Endothelial cell of umbilical vein (primary cell): Measurements from ENCODE around the gene FOXO6. TPM values are rescaled to one million over a fixed set of nuclear protein-coding genes. Genes with fewer than 3 reads are reported as not detected.

Experiments
- BruUV-seq: library from RNA; stranded (reverse); fragments of 400-500 nt; replicated peaks from 2 replicates; lab custom pipeline; 2021; lab: Mats Ljungman, UMichigan
- CTCF ChIA-PET: fragments of 300-600, 350-600 bp; sonication (Branson Sonifier 250); formaldehyde crosslinking; loops from one replicate; lab custom pipeline; 2021; ENCODE audit warnings: antibody characterized with exemption, inconsistent platforms; lab: Charles Lee
- POLR2A ChIA-PET: fragments of 300-600, 350-600 bp; sonication (Branson Sonifier 250); formaldehyde crosslinking; loops from one replicate; lab custom pipeline; 2021; ENCODE audit warnings: antibody characterized with exemption, inconsistent platforms; lab: Charles Lee
- DNase-seq: peaks from one replicate; pipeline ENCODE4 v3.0.0-alpha.2; 2011; ENCODE audit warnings: low read depth, low spot score
- FAIRE-seq: peaks from 2 replicates; lab custom pipeline; 2011; peaks lifted over from hg19 to GRCh38; lab: Jason Lieb, UNC
- H2AFZ ChIP-seq: 2 replicates; pipeline ENCODE4 v1.6.0; 2012; ENCODE audit warnings: low read depth, low read length, control low read depth, inconsistent platforms
- H3K27ac ChIP-seq: 2 replicates; pipeline ENCODE4 v1.5.1; 2011; ENCODE audit warnings: low read depth, mild to moderate bottlenecking, control low read depth, low read length, moderate library complexity; ENCODE audit not compliant: insufficient read depth
- H3K27me3 ChIP-seq, 2 experiments: 2 replicates each; pipeline versions ENCODE4 v1.6.0 to v1.6.1; 2011; ENCODE audit warnings: low read length in 2 of 2, mixed read lengths in 1 of 2; ENCODE audit not compliant: control insufficient read depth in 2 of 2, insufficient read depth in 2 of 2
- H3K36me3 ChIP-seq, 2 experiments: 2 replicates in 1 of 2; 3 replicates in 1 of 2; pipeline ENCODE4 v1.5.1; 2011; ENCODE audit warnings: low read length in 2 of 2, mild to moderate bottlenecking in 1 of 2, moderate library complexity in 1 of 2; ENCODE audit not compliant: control insufficient read depth in 2 of 2, insufficient read depth in 2 of 2; ENCODE audit errors: extremely low read depth in 1 of 2
- H3K4me1 ChIP-seq: 3 replicates; pipeline ENCODE4 v1.5.1; 2011; ENCODE audit warnings: mild to moderate bottlenecking, low read length; ENCODE audit not compliant: control insufficient read depth, insufficient read depth; ENCODE audit errors: extremely low read depth
- H3K4me2 ChIP-seq: 2 replicates; pipeline ENCODE4 v1.6.1; 2011; ENCODE audit warnings: low read length, control low read depth, mixed read lengths; ENCODE audit not compliant: insufficient read depth
- H3K4me3 ChIP-seq, 3 experiments: fragments of 200-600 bp in 1 of 3; sonication (generic), shearing (Covaris generic) in 1 of 3; replicated peaks in 1 of 3; 2 replicates each; pipeline ENCODE4 v1.5.1; 2011 to 2016; ENCODE audit warnings: control low read depth in 3 of 3, low read length in 3 of 3, mild to moderate bottlenecking in 2 of 3, inconsistent platforms in 1 of 3, low read depth in 1 of 3, moderate library complexity in 1 of 3; ENCODE audit not compliant: insufficient read depth in 1 of 3
- H3K79me2 ChIP-seq: 2 replicates; pipeline ENCODE4 v1.6.0; 2012; ENCODE audit warnings: low read length, inconsistent platforms; ENCODE audit not compliant: control insufficient read depth, insufficient read depth
- H3K9ac ChIP-seq: replicated peaks from 2 replicates; pipeline ENCODE3; 2011; ENCODE audit warnings: low read length, control low read depth; ENCODE audit not compliant: insufficient read depth; ENCODE audit errors: extremely low read depth
- H3K9me1 ChIP-seq: replicated peaks from 3 replicates; pipeline ENCODE4 v1.6.0; 2011; ENCODE audit warnings: mild to moderate bottlenecking, low read length; ENCODE audit not compliant: control insufficient read depth, insufficient read depth; ENCODE audit errors: extremely low read depth
- H3K9me3 ChIP-seq: replicated peaks from 2 replicates; pipeline ENCODE4 v1.5.1; 2012; ENCODE audit warnings: low read length, inconsistent platforms; ENCODE audit not compliant: control insufficient read depth, insufficient read depth
- H4K20me1 ChIP-seq: replicated peaks from 2 replicates; pipeline ENCODE3; 2011; ENCODE audit warnings: mild to moderate bottlenecking, low read length; ENCODE audit not compliant: control insufficient read depth, insufficient read depth; ENCODE audit errors: extremely low read depth
- CTCF ChIP-seq, 2 donors: IDR thresholded peaks; 1 replicate in 1 of 2; 2 replicates in 1 of 2; pipeline ENCODE4 v1.5.1; 2011; ENCODE audit warnings: low read length in 2 of 2, mild to moderate bottlenecking in 2 of 2, moderate library complexity in 2 of 2, control low read depth in 1 of 2, inconsistent platforms in 1 of 2, low read depth in 1 of 2; ENCODE audit not compliant: insufficient read depth in 1 of 2; ENCODE audit errors: extremely low read depth in 1 of 2
- EZH2 ChIP-seq: IDR thresholded peaks from 2 replicates; pipeline ENCODE4 v1.6.1; 2012; ENCODE audit warnings: borderline replicate concordance, low read depth, mild to moderate bottlenecking, moderate library complexity, low read length, inconsistent platforms; ENCODE audit not compliant: severe bottlenecking
- FOS ChIP-seq: IDR thresholded peaks from 2 replicates; pipeline ENCODE4 v1.6.1; 2011; ENCODE audit warnings: mild to moderate bottlenecking, low read length, moderate library complexity, borderline replicate concordance; ENCODE audit not compliant: insufficient read depth
- GATA2 ChIP-seq: IDR thresholded peaks from 2 replicates; pipeline ENCODE4 v1.7.0; 2011; ENCODE audit warnings: low read depth, mild to moderate bottlenecking, moderate library complexity, mixed read lengths, low read length; ENCODE audit not compliant: insufficient read length, insufficient read depth
- JUN ChIP-seq: IDR thresholded peaks from 2 replicates; pipeline ENCODE4 v1.6.1; 2011; ENCODE audit warnings: borderline replicate concordance, low read depth; ENCODE audit not compliant: insufficient read length, insufficient read depth
- MAX ChIP-seq: IDR thresholded peaks from 2 replicates; pipeline ENCODE4 v1.6.1; 2011; ENCODE audit not compliant: insufficient read depth, insufficient read length
- MYC ChIP-seq: IDR thresholded peaks from one replicate; pipeline ENCODE4 v1.6.1; 2011; ENCODE audit warnings: mild to moderate bottlenecking, low read depth, low read length
- POLR2A ChIP-seq: IDR thresholded peaks from 2 replicates; pipeline ENCODE4 v1.6.1; 2012; ENCODE audit warnings: low read depth, mild to moderate bottlenecking, control low read depth, low read length
- POLR2AphosphoS5 ChIP-seq: IDR thresholded peaks from 2 replicates; pipeline ENCODE4 v1.6.1; 2012; ENCODE audit warnings: low read depth, mild to moderate bottlenecking, control low read depth, low read length, moderate library complexity; ENCODE audit not compliant: insufficient read depth
- dilution Hi-C: fragments of 300-500 bp; cut with MboI; formaldehyde crosslinking; loops from one replicate; pipeline ENCODE4 v1.15.0; 2019; ENCODE audit warnings: low sequenced_read_pairs; ENCODE audit not compliant: extremely low pct_ligation_motif_present
- intact Hi-C: fragments of 100-400 bp; cut with micrococcal nuclease; formaldehyde crosslinking; loops from one replicate; pipeline ENCODE4 v1.10.0; 2022
- polyA plus RNA-seq, 4 experiments: library from polyadenylated mRNA; depleted of rRNA in 3 of 4; stranded (reverse) in 3 of 4; unstranded in 1 of 4; fragments of >200 nt; gene quantifications; 2 replicates each; pipeline versions ENCODE4 v1.2.1 to v1.2.3, GENCODE V29; 2011 to 2012; ENCODE audit warnings: missing spikeins in 1 of 4
- total RNA-seq: library from RNA; stranded (reverse); gene quantifications from 2 replicates; pipeline ENCODE4 v1.2.3, GENCODE V29; 2021

The FOXO6 gene
- total and polyA plus RNA-seq, 2 donors (not counting 3 experiments of a cell fraction or from before 2014, with no cell fraction given): 0.04 to 0.38 TPM

GRCh38 chr1:41411229-41411628 lies 50.0 kb downstream of the FOXO6 start:
- Histone ChIP-seq H3K9me1 (no peaks in the 10 kb centered on the region), H3K79me2 (no peaks in the 10 kb centered on the region), H4K20me1 (no peaks in the 10 kb centered on the region), H3K9me3 (no peaks in the 10 kb centered on the region), H3K4me1 (no peaks in the 10 kb centered on the region), H3K27ac (no peak overlapping the region), H3K9ac (no peak overlapping the region), H3K4me3 (no peak overlapping the region), H3K4me2 (no peak overlapping the region), H2AFZ (no peak overlapping the region), H3K27me3 (peaks cover 8 to 14% of the 10 kb centered on the region in 2 experiments), H3K36me3 (no peaks in the 10 kb centered on the region)
- dilution Hi-C loops: no loop called here
- TF ChIP-seq POLR2A: no peak
- no peak for TF ChIP-seq CTCF (IDR thresholded peaks at IDR 0.05; ENCODE audit: extremely low read depth in 1 of 2, insufficient read depth in 1 of 2, low read depth in 1 of 2, low read length in 2 of 2)
- TF ChIP-seq POLR2AphosphoS5: no peak
- TF ChIP-seq MAX: no peak
- TF ChIP-seq GATA2: no peak
- CTCF ChIA-PET: no interaction called here
- no peak for DNase-seq
- no TSS peak for BruUV-seq
- POLR2A ChIA-PET: no interaction called here
- no peak for FAIRE-seq
- intact Hi-C loops: no loop called here

- no peak overlapping the region for H3K9ac ChIP-seq
- H3K27ac ChIP-seq: no peak overlapping the region
- H3K9me1 ChIP-seq: no peaks in the 10 kb centered on the region
- DNase-seq (no peak), FAIRE-seq (no peak)
- no peaks in the 10 kb centered on the region for H4K20me1 ChIP-seq
- no peak overlapping the region for H2AFZ ChIP-seq
- ChIA-PET POLR2A (no interaction called here), CTCF (interaction anchor here (6.4 kb wide), 1 partner anchor 130 kb away, joined by 114 read pairs; no protein-coding TSS in a partner anchor)
- intact Hi-C loops (no loop called here), dilution Hi-C loops (no loop called here)
- H3K4me3 ChIP-seq: no peak overlapping the region
- TF ChIP-seq JUN: no peak
- no peak for TF ChIP-seq POLR2A
- no peak for TF ChIP-seq MAX
- TF ChIP-seq GATA2: no peak
- TF ChIP-seq FOS: no peak
- TF ChIP-seq MYC: no peak
- no peak for TF ChIP-seq CTCF (IDR thresholded peaks at IDR 0.05; ENCODE audit: extremely low read depth in 1 of 2, insufficient read depth in 1 of 2, low read depth in 1 of 2, low read length in 2 of 2)
- TF ChIP-seq POLR2AphosphoS5: no peak
- no peak for TF ChIP-seq EZH2
- no peaks in the 10 kb centered on the region for H3K36me3 ChIP-seq
- H3K4me2 ChIP-seq: no peak overlapping the region
- H3K4me1 ChIP-seq: no peaks in the 10 kb centered on the region
- H3K9me3 ChIP-seq: no peaks in the 10 kb centered on the region
- no TSS peak for BruUV-seq
- peaks cover 8 to 14% of the 10 kb centered on the region in 2 experiments for H3K27me3 ChIP-seq
- H3K79me2 ChIP-seq: no peaks in the 10 kb centered on the region
Measured at GRCh38 chr1:41412748-41413147, 51.5 kb downstream of the FOXO6 start.
